ENCODE data around the gene VSTM1. TPM values are rescaled to one million over a fixed set of nuclear protein-coding genes. Genes with fewer than 3 reads are reported as not detected.
A peak's percentile ranks its signal among the peaks of the same experiment; 100 is the strongest.

Gene VSTM1
- polyA plus RNA-seq, 3 donors: 3.7 to 172 (median 137) TPM

GRCh38 chr19:54023191-54023590 is 40.5 kb downstream of the VSTM1 start:
- Histone ChIP-seq H3K27me3 (ENCODE audit: control insufficient read depth in 2 of 2, insufficient read depth in 2 of 2, low read length in 2 of 2) (no peaks in the 10 kb centered on the region), H3K4me3 (replicated peaks in 1 of 3; ENCODE audit: low read depth in 2 of 3, low read length in 3 of 3) (peak overlapping the region in 2 of 3 experiments; percentile 41 to 72), H2AFZ (ENCODE audit: insufficient read depth, low read depth, low read length, poor library complexity, severe bottlenecking) (no peak overlapping the region), H3K9me3 (replicated peaks in 1 of 2; ENCODE audit: control insufficient read depth in 1 of 2, insufficient read depth in 1 of 2, low read length in 2 of 2) (no peaks in the 10 kb centered on the region), H3K9ac (ENCODE audit: insufficient read depth, low read length, poor library complexity, severe bottlenecking) (peak overlapping the region; percentile 67), H3K4me1 (ENCODE audit: control insufficient read depth in 1 of 2, insufficient read depth in 2 of 2, low read length in 2 of 2) (peaks cover 66% of the 10 kb centered on the region in 2 donors), H3K36me3 (replicated peaks in 1 of 2; ENCODE audit: control insufficient read depth in 1 of 2, insufficient read depth in 2 of 2, low read length in 2 of 2) (no peaks in the 10 kb centered on the region), H4K20me1 (ENCODE audit: insufficient read depth, low read length) (no peaks in the 10 kb centered on the region), H3K27ac (ENCODE audit: low read depth in 1 of 2, low read length in 2 of 2) (peak overlapping the region; percentile 86 to 95), H3K4me2 (replicated peaks; ENCODE audit: extremely low read depth, low read length, poor library complexity, severe bottlenecking) (peak overlapping the region; percentile 84), H3K79me2 (ENCODE audit: insufficient read depth, low read length) (no peaks in the 10 kb centered on the region)
- peaks cover 4 to 8% (median 4%) of the 10 kb centered on the region in 3 donors for H3K27me3 Mint-ChIP-seq (ENCODE audit: low read depth in 3 of 3)
- peaks cover 67% of the 10 kb centered on the region for H3K4me1 Mint-ChIP-seq
- TF ChIP-seq, protein P1, sequence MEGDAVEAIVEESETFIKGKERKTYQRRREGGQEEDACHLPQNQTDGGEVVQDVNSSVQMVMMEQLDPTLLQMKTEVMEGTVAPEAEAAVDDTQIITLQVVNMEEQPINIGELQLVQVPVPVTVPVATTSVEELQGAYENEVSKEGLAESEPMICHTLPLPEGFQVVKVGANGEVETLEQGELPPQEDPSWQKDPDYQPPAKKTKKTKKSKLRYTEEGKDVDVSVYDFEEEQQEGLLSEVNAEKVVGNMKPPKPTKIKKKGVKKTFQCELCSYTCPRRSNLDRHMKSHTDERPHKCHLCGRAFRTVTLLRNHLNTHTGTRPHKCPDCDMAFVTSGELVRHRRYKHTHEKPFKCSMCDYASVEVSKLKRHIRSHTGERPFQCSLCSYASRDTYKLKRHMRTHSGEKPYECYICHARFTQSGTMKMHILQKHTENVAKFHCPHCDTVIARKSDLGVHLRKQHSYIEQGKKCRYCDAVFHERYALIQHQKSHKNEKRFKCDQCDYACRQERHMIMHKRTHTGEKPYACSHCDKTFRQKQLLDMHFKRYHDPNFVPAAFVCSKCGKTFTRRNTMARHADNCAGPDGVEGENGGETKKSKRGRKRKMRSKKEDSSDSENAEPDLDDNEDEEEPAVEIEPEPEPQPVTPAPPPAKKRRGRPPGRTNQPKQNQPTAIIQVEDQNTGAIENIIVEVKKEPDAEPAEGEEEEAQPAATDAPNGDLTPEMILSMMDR (IDR thresholded peaks at IDR 0.05): no peak
- WGBS (ENCODE audit: insufficient coverage): no CpG with 5 or more reads among the region's 3 CpGs
- H3K4me3 Mint-ChIP-seq: no peak overlapping the region
- peak in 1 of 3 donors; percentile 41 for DNase-seq
- intact Hi-C loops (cut with micrococcal nuclease): loop anchor here (5.0 to 10.0 kb wide), 5 partner anchors 41 to 201 kb away; partner anchors contain the start of gene NLRP12 (in 2 of the 2)
- peaks cover 0 to 6% (median 0%) of the 10 kb centered on the region in 7 donors for H3K9me3 Mint-ChIP-seq
- H3K36me3 Mint-ChIP-seq: peaks cover 0 to 3% of the 10 kb centered on the region in 2 donors
- peak overlapping the region; percentile 93 to 100 (median 99) for H3K27ac Mint-ChIP-seq

DNA sequence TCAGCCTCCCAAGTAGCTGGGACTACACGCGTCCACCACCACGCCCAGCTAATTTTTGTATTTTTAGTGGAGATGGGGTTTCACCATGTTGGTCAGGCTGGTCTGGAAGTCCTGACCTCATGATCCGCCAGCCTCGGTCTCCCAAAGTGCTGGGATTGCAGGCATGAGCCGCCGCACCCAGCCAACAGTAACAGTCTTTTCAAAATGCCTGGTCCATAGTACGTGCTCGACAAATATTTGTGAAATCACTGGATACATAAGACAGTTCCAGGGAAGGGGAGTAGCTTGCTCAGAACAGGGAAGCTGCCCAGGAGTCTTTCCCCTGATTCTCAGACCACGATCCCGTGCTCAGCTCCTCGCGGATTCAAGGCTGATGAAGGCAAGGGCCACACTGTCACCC is 41.8 kb downstream of the VSTM1 start:
- Histone ChIP-seq H3K9ac (ENCODE audit: insufficient read depth, low read length, poor library complexity, severe bottlenecking) (no peak overlapping the region), H3K4me1 (ENCODE audit: control insufficient read depth in 1 of 2, insufficient read depth in 2 of 2, low read length in 2 of 2) (peaks cover 78 to 79% of the 10 kb centered on the region in 2 donors), H4K20me1 (ENCODE audit: insufficient read depth, low read length) (no peaks in the 10 kb centered on the region), H3K79me2 (ENCODE audit: insufficient read depth, low read length) (no peaks in the 10 kb centered on the region), H3K4me2 (replicated peaks; ENCODE audit: extremely low read depth, low read length, poor library complexity, severe bottlenecking) (no peak overlapping the region), H3K9me3 (replicated peaks in 1 of 2; ENCODE audit: control insufficient read depth in 1 of 2, insufficient read depth in 1 of 2, low read length in 2 of 2) (peaks cover 0 to 4% of the 10 kb centered on the region in 2 donors), H2AFZ (ENCODE audit: insufficient read depth, low read depth, low read length, poor library complexity, severe bottlenecking) (no peak overlapping the region), H3K27ac (ENCODE audit: low read depth in 1 of 2, low read length in 2 of 2) (peak overlapping the region; percentile 93 to 95), H3K4me3 (replicated peaks in 1 of 3; ENCODE audit: low read depth in 2 of 3, low read length in 3 of 3) (no peak overlapping the region), H3K27me3 (ENCODE audit: control insufficient read depth in 2 of 2, insufficient read depth in 2 of 2, low read length in 2 of 2) (no peaks in the 10 kb centered on the region), H3K36me3 (replicated peaks in 1 of 2; ENCODE audit: control insufficient read depth in 1 of 2, insufficient read depth in 2 of 2, low read length in 2 of 2) (no peaks in the 10 kb centered on the region)
- H3K27me3 Mint-ChIP-seq (ENCODE audit: low read depth in 3 of 3): peaks cover 4 to 7% (median 4%) of the 10 kb centered on the region in 3 donors
- WGBS (ENCODE audit: insufficient coverage): 95% methylated on average over 11 of the region's 13 CpGs
- H3K4me3 Mint-ChIP-seq: no peak overlapping the region
- H3K4me1 Mint-ChIP-seq: peaks cover 79% of the 10 kb centered on the region
- peak overlapping the region; percentile 95 to 100 (median 99) for H3K27ac Mint-ChIP-seq
- intact Hi-C loops (cut with micrococcal nuclease): loop anchor here (5.0 to 10.0 kb wide), 5 partner anchors 40 to 200 kb away; partner anchors contain the start of gene NLRP12 (in 2 of the 2)
- H3K9me3 Mint-ChIP-seq: peaks cover 0 to 11% (median 6%) of the 10 kb centered on the region in 7 donors
- peaks cover 0 to 3% of the 10 kb centered on the region in 2 donors for H3K36me3 Mint-ChIP-seq
- no peak for DNase-seq
- TF ChIP-seq, protein P1 (IDR thresholded peaks at IDR 0.05): no peak

Measured in CD14-positive monocyte (primary cell).